PC-9 (cell line): ENCODE measurements around the gene N4BP3. TPM values are rescaled to one million over a fixed set of nuclear protein-coding genes. Genes with fewer than 3 reads are reported as not detected.

Experiments used
- BruUV-seq: library from RNA; stranded (reverse); fragments of 400-500 nt; replicated peaks from 2 replicates; lab custom pipeline; 2021; lab: Mats Ljungman, UMichigan
- CTCF ChIA-PET: fragments of 300-600 bp; sonication (Branson Sonifier 250); formaldehyde crosslinking; loops from one replicate; lab custom pipeline; 2022; ENCODE audit warnings: antibody characterized with exemption; lab: Charles Lee
- POLR2A ChIA-PET: fragments of 300-600 bp; sonication (Branson Sonifier 250); formaldehyde crosslinking; loops from one replicate; lab custom pipeline; 2022; ENCODE audit warnings: antibody characterized with exemption; ENCODE audit not compliant: unreplicated experiment; lab: Charles Lee
- DNase-seq, 2 experiments: peaks; one replicate each; pipeline versions ENCODE4 v3.0.0 to v3.0.0-alpha.2; 2015 to 2022; ENCODE audit warnings: mixed read lengths in 1 of 2
- H2AFZ ChIP-seq: fragments of 200-600 bp; sonication (generic); 2 replicates; pipeline ENCODE4 v1.8.1; 2017; ENCODE audit warnings: antibody characterized with exemption
- H3F3A ChIP-seq: fragments of 200-600 bp; sonication (generic); 2 replicates; pipeline ENCODE4 v1.8.1; 2017; ENCODE audit warnings: antibody characterized with exemption, mild to moderate bottlenecking, low read depth; ENCODE audit not compliant: insufficient read depth
- H3K27ac ChIP-seq: fragments of 200-600 bp; sonication (generic); 2 replicates; pipeline ENCODE4 v1.6.1; 2016; ENCODE audit warnings: mixed run types
- H3K27me3 ChIP-seq: fragments of 200-600 bp; sonication (generic); 2 replicates; pipeline ENCODE4 v1.6.1; 2016; ENCODE audit warnings: low read depth, mixed run types; ENCODE audit not compliant: insufficient read depth
- H3K36me3 ChIP-seq: fragments of 200-600 bp; sonication (generic); 2 replicates; pipeline ENCODE4 v1.6.1; 2016; ENCODE audit warnings: low read depth, mixed run types
- H3K4me1 ChIP-seq: fragments of 200-600 bp; sonication (generic); replicated peaks from 2 replicates; pipeline ENCODE4 v1.6.1; 2016; ENCODE audit warnings: mixed run types; ENCODE audit not compliant: insufficient read depth
- H3K4me2 ChIP-seq: fragments of 200-600 bp; sonication (generic); 2 replicates; pipeline ENCODE4 v1.6.1; 2017; ENCODE audit warnings: mixed run types
- H3K4me3 ChIP-seq: fragments of 200-600 bp; sonication (generic); 2 replicates; pipeline ENCODE4 v1.6.1; 2016; ENCODE audit warnings: mixed run types
- H3K79me2 ChIP-seq: fragments of 200-600 bp; sonication (generic); 2 replicates; pipeline ENCODE4 v1.6.1; 2017; ENCODE audit warnings: low read depth, mixed run types
- H3K9me2 ChIP-seq: fragments of 200-600 bp; sonication (generic); 2 replicates; pipeline ENCODE4 v1.8.1; 2017; ENCODE audit warnings: mild to moderate bottlenecking; ENCODE audit not compliant: insufficient read depth
- H3K9me3 ChIP-seq: fragments of 200-600 bp; sonication (generic); 2 replicates; pipeline ENCODE4 v1.8.1; 2016; ENCODE audit warnings: low read depth; ENCODE audit not compliant: insufficient read depth
- H4K20me1 ChIP-seq: fragments of 200-600 bp; sonication (generic); 2 replicates; pipeline ENCODE4 v1.8.1; 2017; ENCODE audit not compliant: insufficient read depth
- CTCF ChIP-seq: fragments of 200-600 bp; sonication (generic); conservative IDR thresholded peaks from 2 replicates; pipeline ENCODE4 v1.6.1; 2017; ENCODE audit warnings: mixed run types, antibody characterized with exemption, mild to moderate bottlenecking, moderate library complexity
- EZH2 ChIP-seq: fragments of 200-600 bp; sonication (generic); IDR thresholded peaks from 2 replicates; pipeline ENCODE4 v1.8.0; 2017; ENCODE audit warnings: antibody characterized with exemption, low read depth
- intact Hi-C: fragments of 100-400 bp; cut with micrococcal nuclease; formaldehyde crosslinking; loops from one replicate; pipeline ENCODE4 v1.10.0; 2022; ENCODE audit not compliant: unreplicated experiment
- total RNA-seq: library from RNA; stranded (reverse); gene quantifications from 2 replicates; pipeline ENCODE4 v1.2.3, GENCODE V29; 2021

Gene N4BP3
- total RNA-seq, 1 experiment from 2014 or later = 0.81 TPM

- Histone ChIP-seq H3K9me3 (no peaks in the 10 kb centered on the region), H3K4me1 (no peaks in the 10 kb centered on the region), H3K79me2 (no peaks in the 10 kb centered on the region), H4K20me1 (no peaks in the 10 kb centered on the region), H3K27me3 (no peaks in the 10 kb centered on the region; the same call in 1 of the 2 replicates), H3K36me3 (no peaks in the 10 kb centered on the region), H3K9me2 (no peaks in the 10 kb centered on the region), H3K4me3 (no peak overlapping the region), H2AFZ (no peak overlapping the region), H3K4me2 (no peak overlapping the region), H3F3A (no peaks in the 10 kb centered on the region), H3K27ac (no peak overlapping the region)
- no peak for DNase-seq
- no peak for TF ChIP-seq EZH2
- TF ChIP-seq CTCF = no peak
- ChIA-PET CTCF (interaction anchor here (1.6 kb wide), 1 partner anchor 9 kb away, joined by 4 read pairs; the partner anchor contains the start of gene NHP2), POLR2A (no interaction called here)
- intact Hi-C loops = loop anchor here (5.0 to 10.0 kb wide), 2 partner anchors 40 to 558 kb away; partner anchors contain the start of genes B4GALT7 and HNRNPAB
- BruUV-seq = no TSS peak
Observed at GRCh38 chr5:178162481-178162880, 49.1 kb downstream of the N4BP3 start.

GRCh38 chr5:178163772-178164735, 50.7 kb downstream of the N4BP3 start:
- Histone ChIP-seq H2AFZ (no peak overlapping the region), H3K27ac (no peak overlapping the region), H4K20me1 (no peaks in the 10 kb centered on the region), H3K4me2 (peak overlapping the region; percentile 62), H3K79me2 (no peaks in the 10 kb centered on the region), H3F3A (no peaks in the 10 kb centered on the region), H3K4me1 (no peaks in the 10 kb centered on the region), H3K27me3 (no peaks in the 10 kb centered on the region; the same call in 1 of the 2 replicates), H3K9me2 (no peaks in the 10 kb centered on the region), H3K4me3 (no peak overlapping the region), H3K9me3 (no peaks in the 10 kb centered on the region), H3K36me3 (no peaks in the 10 kb centered on the region)
- no TSS peak for BruUV-seq
- CTCF ChIA-PET = interaction anchor here (1.2 kb wide), 1 partner anchor 86 kb away, joined by 14 read pairs; no protein-coding TSS in a partner anchor
- intact Hi-C loops = loop anchor here (1.0 to 10.0 kb wide), 3 partner anchors 38 to 559 kb away; partner anchors contain the start of genes B4GALT7 and HNRNPAB
- TF ChIP-seq EZH2 (no peak), CTCF (peak; percentile 96)
- POLR2A ChIA-PET = no interaction called here
- peak; percentile 70 to 89 for DNase-seq

- H3K79me2 ChIP-seq = no peaks in the 10 kb centered on the region
- H3K4me1 ChIP-seq = no peaks in the 10 kb centered on the region
- H3K4me2 ChIP-seq = no peak overlapping the region
- no peaks in the 10 kb centered on the region for H3F3A ChIP-seq
- H3K36me3 ChIP-seq = no peaks in the 10 kb centered on the region
- H3K9me3 ChIP-seq = no peaks in the 10 kb centered on the region
- H3K27me3 ChIP-seq = peaks cover 6% of the 10 kb centered on the region; the same call in 1 of the 2 replicates
- DNase-seq = no peak
- H3K27ac ChIP-seq = no peak overlapping the region
- CTCF ChIA-PET = no interaction called here
- no TSS peak for BruUV-seq
- TF ChIP-seq EZH2 = no peak
- no peak for TF ChIP-seq CTCF
- intact Hi-C loops = loop anchor here (10.0 kb wide), 1 partner anchor 561 kb away; the partner anchor contains the start of gene B4GALT7
- no peak overlapping the region for H3K4me3 ChIP-seq
- no peak overlapping the region for H2AFZ ChIP-seq
- no peaks in the 10 kb centered on the region for H3K9me2 ChIP-seq
- H4K20me1 ChIP-seq = no peaks in the 10 kb centered on the region
- POLR2A ChIA-PET = no interaction called here
Observed at GRCh38 chr5:178165581-178165980, 52.2 kb downstream of the N4BP3 start.
